ENCODE measurements around the gene KLF8.

The KLF8 gene

DNA sequence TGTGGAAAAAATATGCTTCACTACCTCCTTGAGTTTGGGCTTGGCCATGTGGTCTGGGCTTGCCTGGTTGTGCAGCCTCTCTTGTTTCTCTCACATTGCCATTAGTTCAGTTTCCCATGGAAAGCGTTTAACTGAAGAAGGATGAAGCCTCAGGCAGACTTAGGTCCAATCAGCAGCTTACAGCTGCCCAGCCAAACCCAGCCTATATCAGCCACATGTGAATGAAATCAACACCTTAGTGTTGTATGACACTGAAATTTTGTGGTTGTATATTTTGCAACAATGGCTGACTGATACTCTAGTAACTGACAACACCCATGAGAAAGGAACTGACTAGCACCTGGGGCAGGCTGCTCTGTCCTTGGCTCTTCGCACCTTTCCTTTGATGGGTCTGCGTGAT is 81.2 kb downstream of the KLF8 start:
- no peak for DNase-seq

DNA sequence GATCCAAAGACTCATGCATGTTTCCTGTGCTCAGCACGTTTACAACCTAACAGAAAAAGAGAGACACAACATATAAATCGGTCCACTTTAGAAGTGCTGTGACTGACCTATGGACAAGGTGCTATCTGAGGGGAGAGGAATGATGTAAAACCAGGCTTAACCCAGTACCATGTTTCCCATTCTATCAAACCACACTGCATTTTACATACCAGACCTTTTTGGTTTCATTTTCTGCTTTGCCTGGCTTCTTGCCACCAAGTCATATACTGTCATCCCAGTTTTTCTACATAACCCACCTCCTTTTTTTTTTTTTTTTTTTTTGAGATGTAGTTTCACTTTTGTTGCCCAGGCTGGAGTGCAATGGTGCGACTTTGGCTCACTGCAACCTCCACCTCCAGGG is 82.2 kb downstream of the KLF8 start:
- no peak for DNase-seq

DNA sequence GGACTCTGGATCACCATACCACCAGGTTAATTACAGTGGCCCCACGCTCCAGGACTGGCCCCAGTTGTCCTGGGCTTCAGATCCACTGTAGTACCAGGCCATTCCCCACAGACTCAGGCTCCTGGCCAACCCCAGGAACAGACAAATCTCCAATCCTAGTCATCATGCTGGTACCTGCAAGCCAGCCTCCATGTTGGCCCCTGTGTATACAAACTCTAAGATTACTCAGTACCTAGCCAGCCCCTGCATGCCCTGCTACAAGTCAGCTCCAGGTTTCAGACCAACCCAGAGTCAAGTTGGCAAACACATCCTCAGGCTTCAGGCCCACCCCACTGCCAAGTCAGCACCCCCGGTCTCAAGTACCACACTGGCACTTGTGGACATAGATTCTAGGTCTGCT is 85.9 kb downstream of the KLF8 start:
- DNase-seq: no peak

DNA sequence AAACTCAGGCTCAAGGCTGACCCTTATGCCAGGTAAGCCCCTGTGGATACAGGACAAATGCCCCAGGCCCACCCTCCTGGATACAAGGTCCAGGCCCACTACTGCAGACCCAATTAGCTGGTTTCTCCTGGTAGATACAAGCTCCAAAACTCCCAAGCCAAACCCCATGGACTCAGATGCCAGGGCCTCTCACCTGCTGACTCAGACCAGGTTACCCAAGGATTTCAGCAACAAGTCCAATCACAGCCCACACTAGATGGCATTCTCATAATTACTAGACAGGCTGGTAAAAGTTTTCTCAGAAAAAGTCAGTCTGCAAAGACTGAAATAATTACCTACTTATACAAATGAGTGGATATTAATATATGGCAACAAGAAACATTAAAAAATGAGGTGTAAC is 87.0 kb downstream of the KLF8 start:
- DNase-seq: no peak

All from islet precursor cell (in vitro differentiated cells).